GM18867 (cell line): ENCODE measurements around the gene ENC1.

Experiments used
- ATAC-seq: cut with Tn5 transposase; IDR thresholded peaks from one replicate; pipeline ENCODE4 v1.9.1; 2021; ENCODE audit warnings: mild to moderate bottlenecking, moderate library complexity; ENCODE audit not compliant: unreplicated experiment

The ENC1 gene

DNA sequence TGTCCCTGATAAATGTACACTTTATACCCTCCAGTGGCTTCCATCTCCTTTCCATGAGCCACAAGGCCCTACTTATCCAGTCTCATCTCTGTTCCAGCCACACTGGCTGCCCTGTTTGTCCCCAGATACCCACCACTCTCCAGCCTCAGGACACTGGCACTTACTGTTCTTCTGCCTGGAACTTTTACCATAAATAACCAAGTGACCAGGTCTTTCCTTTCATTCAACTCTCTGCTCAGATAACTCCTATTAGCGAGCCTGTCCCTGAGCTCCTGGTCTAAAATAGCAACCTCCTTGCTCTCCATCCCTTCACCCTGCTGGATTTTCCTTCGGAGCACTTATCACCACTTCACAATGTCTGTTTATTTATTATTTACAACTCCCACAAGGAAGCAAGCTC lies 16.6 kb upstream of the ENC1 start:
- ATAC-seq = no peak

DNA sequence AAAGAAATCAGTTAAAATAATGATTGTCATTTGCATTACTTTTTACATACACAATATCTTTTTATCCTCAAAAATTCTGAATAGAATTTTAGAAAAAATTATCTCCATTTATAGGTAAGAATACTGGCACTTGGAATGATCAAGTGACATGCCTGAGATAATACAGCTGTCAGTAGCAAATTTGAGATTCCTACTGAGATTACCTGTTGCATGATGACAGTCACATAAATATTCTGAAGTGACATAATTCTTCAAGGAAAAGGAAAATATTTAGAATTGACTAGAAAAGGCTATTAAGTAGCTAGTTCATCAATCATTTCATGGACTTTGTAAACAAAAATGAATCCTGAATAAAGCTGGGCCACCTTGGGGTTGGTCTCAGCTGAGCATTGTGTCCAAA lies 15.2 kb upstream of the ENC1 start:
- no peak for ATAC-seq

DNA sequence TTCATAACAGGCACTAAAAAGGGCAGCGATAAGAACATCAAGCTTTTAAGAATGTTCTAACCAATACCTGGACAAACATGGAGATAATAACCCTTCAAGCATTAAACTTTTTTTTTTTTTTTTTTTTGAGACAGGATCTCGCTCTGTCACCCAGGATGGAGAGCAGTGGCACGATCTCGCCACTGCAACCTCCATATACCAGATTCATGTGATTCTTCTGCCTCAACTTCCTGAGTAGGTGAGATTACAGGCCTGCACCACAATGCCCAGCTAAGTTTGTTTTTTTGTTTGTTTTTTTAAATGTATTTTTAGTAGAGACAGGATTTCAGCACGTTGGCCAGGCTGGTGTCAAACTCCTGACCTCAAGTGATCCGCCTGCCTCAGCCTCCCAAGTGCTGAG lies 14.7 kb upstream of the ENC1 start:
- ATAC-seq = no peak

DNA sequence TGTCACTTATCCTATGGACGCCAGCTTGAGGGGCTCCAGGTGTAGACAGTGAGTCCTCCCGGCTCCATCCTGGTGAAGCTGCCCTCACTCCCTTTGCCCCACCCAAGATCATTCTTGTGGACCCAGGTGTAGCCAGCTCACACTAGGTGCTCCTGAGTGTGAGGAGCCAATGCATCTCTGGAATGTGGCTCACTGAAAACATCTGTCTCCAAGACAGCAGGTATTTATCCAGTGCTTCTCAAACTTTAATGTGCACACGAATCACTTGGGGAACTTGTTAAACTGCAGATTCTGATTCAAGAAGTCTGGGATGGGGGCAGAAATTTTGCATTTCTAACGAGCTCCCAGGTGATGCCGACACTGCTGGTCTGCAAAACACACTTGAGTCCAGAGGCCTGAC lies 13.5 kb upstream of the ENC1 start:
- no peak for ATAC-seq

DNA sequence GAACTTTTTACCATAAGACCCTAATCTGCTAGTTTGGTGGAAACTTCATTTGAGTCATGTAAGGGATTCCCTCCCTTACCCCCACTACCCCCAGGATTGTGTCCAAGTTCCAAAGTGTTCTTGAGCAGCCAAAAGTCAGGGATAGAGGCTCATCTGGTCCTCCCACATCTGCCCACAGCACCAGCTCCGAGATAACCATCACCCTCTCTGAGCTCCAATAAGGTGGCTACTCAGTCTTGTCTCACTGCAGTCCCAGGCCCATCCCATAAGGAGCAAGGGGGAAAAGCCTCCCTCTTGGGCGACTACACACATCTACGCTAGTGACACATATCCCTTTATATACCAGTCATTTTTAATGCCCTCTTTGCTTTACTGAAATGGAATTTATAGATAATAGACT lies 12.0 kb upstream of the ENC1 start:
- ATAC-seq = no peak

DNA sequence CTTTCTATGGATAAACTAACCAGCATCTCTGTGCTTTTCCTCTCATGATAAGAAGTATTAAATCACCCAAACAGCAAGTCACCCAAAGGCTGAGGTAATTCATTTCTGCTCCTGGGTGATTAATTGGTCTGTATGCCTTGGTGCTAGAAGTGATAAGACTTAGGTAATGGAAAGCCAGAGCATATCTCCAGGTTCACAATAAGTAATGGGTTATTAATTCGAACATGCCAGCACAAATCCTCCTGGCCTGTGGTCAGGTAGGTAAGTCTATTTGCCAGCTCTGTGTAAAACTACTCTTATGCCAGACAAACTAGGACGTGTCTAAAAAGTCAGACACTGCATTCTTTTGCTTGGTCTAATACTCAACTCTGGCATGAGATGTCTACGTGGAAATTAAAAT lies 11.2 kb upstream of the ENC1 start:
- no peak for ATAC-seq

DNA sequence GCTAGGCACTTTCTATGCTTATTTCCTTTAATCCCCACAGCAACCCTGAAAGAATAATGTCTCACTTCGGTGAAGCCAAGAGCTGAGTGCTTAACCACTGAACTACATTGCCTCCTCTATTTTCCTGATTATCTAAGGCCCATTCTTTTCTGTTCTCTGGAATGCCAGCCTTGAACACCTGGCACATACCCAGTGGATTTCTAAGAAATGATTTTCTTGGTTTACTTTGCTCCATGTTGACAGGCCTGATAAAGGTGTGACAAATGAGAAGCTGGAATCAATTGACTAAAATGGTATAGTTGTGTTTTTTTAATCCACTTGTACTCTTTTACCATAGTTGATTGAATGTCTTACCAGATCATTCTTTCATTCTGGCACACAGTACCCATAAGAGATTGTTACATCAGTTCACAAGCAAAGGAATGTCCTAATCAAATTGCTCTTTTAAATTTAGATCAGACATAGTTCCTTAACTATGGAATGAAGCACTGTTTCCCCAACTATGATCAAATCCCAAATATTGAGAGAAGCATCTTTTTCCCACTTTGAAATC lies 9.0 kb upstream of the ENC1 start:
- ATAC-seq = no peak

DNA sequence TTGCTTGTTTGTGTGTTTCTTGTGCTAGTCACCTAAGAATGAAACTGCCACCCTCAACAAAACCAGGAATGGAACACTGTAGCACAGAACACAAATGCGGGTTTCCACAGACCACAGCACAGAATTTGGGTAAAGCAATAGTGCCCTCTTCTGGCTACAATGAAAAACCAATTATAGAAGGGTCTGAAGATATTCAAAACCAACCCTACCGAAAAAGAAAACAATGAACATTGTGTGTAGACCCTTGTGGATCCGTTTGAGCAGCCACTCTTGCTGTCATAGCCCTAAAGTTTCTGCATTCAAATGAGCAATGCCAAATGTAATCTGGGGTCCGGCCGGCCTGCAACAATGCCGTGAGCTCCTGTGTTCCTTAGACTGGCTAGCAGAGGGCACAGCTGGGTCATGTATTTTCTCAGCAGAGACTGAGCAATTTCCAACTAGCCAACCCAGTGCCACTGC lies 8.3 kb upstream of the ENC1 start:
- ATAC-seq = peak; percentile 68

DNA sequence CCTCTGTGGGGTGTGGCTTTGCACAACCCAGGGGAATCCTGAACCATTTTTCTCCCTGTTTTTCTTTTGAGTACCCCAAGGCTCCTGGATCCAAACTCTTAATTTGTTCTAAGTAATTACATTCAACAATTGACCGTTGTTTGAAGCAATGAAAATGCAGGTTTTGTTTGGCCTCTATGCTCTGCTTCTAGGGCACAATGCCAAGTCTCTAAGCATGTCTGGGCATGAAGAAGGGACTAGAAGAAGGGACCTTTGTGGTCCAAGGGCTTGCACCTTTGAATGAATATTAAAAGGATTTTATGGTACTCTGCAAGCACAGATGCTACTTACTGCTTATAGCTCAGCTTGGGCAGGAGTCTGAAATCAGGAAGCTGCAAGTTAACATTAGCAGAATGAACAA lies 6.6 kb upstream of the ENC1 start:
- no peak for ATAC-seq

DNA sequence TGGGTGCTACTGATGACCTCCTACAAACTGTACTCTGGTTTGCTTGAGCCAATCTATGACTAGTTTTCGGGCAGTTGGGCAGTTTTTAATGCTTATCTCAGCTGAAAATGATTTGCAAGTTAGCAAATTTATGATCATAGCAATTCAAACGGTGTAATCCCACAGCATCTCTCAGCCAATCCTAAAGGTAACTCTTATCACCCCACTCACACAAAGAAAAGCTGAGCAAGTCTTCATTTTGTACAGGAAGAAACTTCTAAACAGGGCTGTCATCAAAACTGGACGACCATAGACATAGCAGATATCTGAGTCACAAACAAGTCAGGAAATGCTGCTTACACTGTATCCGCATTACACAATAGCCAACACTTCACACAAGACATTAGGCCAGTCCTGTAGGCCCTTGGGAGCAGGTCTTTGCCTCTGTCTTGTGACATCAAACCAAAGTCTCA lies 2.6 kb upstream of the ENC1 start:
- ATAC-seq = no peak

DNA sequence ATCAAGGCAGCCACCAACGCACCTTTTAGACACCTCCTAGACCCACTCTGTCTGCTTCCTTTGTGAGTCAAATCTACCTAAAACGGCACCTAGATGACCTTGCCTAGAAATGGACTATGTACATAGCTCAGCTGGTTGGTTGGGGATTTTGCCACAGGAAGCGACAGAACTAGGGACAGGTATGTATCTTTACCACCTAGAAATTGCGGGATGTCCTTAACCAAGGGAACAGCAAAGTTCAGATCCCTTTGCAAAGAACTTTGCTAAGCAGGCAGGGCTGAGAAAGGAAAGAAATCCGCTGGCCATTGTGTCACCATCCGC lies 2.0 kb upstream of the ENC1 start:
- ATAC-seq = no peak

DNA sequence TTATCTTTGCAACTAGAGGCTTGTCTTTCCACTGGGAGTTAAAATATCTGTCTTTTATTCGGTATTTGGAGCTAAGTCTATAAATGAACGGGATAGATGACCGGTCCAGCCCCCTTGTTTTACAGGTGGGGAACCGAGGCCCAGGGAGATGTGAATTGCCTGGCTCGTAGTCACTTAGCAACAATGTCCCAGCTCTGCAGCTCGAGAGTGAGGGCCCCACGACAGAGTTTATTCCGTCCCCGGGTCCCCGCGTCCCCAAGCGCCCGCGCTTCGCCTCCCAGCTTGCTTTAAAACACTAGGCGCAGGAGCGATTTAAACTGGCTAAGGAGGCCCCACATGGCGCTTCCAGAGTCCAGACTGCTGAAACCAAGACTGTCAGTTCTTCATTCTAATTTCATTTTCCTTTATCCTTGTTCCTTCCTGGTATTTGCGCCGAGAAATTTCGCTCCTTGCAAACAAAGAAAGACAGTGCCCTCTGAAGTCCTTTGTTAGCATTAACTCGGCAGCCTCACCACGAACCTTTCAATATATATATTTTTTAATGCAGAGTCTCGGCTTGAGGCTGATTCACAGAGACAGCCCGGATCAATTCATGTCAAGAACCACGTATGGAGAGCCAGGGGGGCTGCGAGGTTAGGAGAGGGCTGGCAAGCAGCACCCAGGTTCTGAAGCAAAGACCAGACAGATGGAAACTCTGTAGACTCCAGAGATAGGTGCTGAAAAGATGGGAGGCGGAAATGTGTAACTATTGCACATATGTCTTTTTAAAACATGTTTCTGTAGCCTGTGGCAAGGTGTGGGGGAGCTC lies 1.4 kb upstream of the ENC1 start:
- no peak for ATAC-seq

DNA sequence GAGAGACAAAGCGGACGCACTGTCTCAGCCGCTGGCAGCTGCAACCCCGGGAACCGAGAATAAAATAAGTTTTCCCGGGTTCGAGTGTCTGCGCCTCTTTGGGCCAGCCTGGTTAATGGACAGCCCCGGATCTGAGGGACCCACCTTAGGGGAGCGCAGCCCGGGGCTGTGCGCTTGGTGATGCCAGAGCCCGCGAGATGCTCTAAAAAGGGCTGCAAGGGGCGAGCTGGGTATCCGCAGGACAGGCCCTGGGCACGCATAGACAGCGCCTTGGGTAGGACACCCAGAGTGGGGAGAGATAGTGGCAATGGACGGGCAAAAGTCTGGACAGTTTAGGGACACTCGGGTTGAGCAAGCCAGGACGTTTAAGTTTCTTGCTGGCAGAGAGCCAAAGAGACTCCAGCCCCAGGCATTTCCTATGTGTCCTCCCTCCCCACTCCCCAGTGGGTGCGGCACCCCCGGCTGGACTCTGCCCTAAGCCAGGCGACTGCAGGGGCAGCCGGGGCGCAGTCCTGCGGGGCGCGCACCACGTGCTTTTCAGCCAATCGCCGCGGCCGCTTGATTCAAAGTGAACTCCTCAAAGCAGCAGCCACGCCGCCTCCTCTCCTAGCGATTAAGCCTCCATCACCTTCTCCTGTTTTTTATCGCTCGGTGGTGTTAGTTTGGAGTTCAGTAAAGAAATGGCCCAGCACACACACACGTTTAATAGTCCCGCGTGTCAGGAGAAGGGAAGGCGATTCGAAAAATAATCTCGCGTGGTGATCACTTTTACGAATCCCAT lies 616 bp upstream of the ENC1 start:
- peak; percentile 27 for ATAC-seq

DNA sequence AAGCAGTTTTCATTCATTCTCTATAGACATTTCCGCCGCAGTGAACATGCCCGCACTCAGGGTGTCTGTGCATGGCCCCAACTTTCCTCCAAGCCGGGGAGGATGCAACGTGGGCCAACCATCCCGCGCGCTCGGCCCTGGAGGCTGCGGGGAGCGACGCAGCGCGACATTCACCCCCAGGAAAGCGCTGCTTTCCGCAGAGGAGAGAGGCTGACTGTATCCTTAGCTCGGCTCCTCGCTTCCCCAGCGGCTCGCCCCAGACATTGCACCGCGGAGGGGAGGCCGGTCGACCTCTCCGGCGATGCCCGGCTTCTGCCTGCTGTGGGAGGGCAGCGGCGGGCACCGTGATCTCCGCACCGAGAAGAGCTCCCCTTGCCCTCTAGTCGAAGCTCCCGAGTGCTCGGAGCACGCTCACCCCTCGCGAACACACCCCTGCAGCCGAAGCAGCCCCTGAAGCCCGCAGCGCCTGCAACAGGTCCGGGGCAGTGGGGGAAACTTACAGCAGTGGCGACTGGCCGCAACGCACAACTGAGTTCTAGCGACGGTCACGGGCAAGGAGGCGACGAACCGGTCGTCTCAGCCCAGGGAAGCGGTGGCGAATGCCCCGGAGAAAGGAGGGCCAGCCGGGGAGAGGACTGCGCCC lies 600 bp downstream of the ENC1 start:
- peak; percentile 20 for ATAC-seq

DNA sequence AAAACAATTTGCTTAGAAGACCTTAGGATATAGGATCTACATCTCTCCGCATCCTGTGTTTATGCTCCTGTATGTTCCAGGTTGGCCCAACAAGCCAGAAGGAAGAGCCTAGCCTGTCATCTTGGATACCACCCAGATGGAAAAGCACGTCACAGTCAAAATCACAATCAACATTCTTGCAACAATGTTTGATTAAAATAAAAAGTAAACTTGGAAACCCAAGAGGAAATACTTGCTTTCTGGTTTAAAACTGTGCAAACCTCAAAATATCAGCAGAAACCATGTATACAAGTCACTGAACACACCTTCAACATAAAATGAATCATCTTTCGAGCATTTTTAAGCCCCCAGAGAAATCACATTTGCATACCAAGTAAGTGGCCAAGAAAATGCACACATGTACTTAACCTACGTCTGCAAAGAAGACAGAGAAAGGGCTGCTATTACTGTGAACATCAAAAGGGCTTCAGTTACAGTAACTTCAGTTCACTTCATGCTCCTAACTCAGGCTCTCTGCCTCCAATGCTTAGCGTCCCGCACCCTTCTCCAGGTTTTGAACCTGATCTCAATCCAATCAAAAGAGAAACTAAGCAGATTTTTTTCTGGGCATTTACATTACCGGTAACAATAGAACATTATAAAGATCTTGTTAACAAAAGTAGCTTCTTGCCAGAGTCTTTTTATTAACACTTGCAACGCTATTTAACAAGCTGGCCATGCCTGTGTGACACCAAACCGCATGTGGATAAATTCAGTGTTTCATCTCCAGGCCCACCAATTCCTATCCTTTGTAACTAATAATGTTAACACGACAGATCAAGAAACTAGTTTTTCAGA lies 1.3 kb downstream of the ENC1 start:
- peak; percentile 34 for ATAC-seq

DNA sequence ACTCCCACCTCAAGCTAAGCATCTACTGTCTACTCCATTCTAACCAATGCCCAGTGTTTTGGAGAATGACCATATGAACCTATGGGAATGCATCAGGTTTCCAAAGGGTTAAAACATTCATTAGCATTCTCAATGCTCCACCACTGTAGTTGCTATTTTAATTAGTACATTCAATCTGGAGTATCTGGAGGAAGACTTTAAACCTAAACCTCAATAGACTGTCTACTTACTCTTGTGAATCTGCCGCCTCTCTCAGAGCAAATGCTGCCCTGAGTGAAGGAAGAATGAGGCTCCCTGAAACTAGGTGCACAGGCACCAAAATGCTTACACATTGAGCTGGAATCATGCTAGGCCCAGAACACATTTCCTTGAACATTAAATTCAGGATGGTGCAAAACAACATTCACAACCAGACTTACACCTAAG lies 2.0 kb downstream of the ENC1 start:
- ATAC-seq = no peak

DNA sequence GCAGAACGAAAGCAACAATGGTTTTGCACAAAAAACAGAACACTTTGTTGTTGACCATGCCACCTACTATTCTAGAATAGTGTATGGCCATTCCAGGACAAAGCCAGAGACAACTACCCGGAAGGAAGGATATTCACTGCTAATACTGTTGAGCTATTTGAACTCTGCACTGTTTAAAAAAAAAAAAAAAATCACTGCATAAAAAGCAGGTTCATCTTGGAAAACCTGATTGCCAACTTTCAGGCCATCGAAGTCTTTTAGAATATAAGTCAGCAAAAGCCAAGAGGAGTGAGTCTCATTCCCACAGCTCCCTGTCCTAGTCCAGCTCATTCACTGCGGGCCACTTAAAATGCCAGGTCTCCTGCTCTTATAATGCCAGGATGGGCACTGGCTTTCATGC lies 4.0 kb downstream of the ENC1 start:
- no peak for ATAC-seq

DNA sequence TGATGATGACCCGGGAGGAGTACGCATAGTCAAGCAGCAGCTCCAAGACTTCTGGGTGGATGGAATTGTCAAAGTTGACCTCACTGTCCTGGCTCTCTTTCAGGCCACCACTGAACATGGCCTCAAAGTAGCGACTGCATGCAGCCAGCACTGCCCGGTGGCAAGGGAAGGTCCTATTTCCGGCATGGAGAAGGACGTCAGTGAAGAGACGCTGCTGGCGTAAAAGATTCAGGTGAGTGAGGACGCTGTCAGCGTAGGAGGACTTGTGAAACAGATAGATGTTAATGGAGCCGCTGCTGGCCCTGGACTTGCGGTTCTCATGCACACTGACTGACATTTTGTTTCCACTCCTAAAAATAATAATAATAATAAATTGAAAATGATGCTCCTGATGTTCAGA lies 4.4 kb downstream of the ENC1 start:
- no peak for ATAC-seq

DNA sequence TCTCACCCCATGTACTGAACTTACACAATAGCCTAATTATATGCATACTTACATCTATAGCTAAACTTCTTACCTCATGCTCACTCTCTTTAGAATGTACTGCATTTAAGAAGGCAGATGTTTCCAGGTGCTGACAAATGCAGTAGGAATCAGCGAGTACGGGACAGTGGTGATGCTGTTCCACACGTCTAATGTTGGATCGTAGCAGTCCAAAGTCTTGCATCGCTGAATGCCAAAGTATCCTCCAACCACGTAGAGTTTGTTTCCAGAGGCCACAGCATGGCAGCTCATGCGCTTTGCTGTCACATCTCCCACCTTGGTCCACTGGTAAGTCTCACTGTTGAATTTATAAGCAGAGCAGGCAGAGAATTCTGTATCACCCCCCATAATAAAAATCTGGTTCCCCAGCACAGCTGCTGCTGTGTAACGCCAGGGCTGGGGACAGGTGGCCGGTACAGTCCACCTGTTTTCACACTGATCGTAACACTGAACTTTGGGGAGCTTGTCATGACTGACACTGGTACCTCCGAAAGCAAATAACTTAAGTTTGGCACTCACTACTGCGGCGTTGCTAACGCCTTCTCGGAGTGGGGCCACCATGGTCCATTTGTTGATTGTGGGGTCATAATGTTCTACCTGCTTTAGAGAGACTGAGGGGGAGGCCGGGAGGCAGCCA lies 5.8 kb downstream of the ENC1 start:
- ATAC-seq = no peak

DNA sequence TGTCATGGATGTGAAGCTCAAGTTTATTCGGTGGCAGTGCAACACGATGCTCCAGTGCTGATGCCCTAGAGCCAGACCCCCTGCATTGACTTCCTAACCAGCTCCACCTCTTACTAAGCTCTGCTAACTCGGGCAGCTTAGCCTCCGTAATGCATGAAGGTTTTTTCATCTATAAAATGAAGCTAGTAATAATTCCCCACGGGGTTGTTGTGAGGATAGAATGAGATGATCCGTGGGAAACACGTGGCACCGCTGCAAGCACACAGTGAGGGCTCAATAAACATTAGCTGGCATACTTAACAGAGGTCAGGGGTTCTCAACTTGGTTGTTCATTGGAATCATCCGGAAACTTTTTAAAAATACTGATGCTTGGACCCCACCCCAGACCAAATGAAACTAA lies 6.8 kb downstream of the ENC1 start:
- no peak for ATAC-seq
